Stimulated activated CD8-positive, alpha-beta memory T cell treated with anti-CD3 and anti-CD28 coated beads, Interleukin-4, amount 100 ng/mL, for 24 hours (primary cell): ENCODE results near the gene FRY.
"Not testable (repeated sequence)": the region's sequence is repeated elsewhere in the genome, so short reads cannot be mapped to it uniquely, and the experiment has no call there.

Experiments used
- DNase-seq: peaks from one replicate; pipeline ENCODE4 v3.0.0-alpha.2; 2020; ENCODE audit warnings: low read depth

Gene FRY

DNA sequence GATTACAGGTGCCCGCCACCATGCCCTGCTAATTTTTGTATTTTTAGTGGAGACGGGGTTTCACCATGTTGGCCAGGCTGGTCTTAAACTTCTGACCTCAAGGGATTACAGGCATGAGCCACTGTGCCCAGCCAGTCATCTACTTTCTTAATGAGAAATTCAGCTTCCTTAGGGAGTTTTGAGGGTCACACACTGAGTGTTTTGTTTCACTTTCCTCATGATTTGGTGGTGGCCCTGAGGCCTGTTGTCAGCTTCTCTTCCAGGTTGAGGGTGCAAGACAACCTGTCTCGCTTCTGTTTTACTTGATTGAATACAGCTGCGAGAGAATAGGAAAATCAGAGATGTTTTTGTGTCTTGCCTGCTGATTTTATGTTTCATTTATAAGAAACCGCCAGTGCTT is 9.9 kb downstream of the FRY start:
- DNase-seq = no peak

DNA sequence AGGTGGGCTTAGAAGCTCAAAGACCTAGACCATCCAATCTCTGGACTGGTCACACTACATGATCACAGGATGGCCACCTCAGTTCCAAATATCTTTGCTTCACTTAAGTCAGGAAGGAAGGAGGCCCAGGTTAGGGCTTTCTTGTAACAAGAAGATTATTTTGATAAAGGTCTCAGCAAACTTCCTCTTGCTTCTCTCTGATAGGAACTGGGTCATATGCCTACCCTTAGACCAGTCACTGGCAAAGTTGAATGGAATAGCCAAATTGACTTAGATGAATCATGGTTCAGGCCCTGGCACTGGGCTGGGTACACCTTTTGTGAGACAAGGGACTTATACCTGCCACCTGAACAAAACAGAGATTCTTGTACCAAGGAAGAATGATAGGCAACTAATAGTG is 11.0 kb downstream of the FRY start:
- DNase-seq = no peak

DNA sequence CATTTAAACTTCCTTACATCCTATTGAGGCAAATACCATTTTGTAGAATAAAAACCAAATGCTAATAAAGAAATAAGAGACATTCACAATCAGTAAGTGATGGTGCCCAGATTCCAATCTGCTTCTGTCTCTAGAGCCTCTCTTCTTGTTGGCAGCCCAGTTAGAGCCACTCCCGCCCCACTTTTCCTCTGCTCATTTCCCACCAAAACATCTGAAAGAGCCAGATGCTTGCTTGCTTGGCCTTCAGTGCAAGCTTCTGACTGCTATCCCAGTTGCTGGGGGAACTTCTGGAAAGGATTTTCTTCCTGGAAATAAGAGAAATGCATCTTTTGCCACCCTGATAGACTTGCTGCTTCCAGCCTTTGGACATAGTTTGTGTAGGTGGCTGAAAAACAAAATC is 12.9 kb downstream of the FRY start:
- no peak for DNase-seq

DNA sequence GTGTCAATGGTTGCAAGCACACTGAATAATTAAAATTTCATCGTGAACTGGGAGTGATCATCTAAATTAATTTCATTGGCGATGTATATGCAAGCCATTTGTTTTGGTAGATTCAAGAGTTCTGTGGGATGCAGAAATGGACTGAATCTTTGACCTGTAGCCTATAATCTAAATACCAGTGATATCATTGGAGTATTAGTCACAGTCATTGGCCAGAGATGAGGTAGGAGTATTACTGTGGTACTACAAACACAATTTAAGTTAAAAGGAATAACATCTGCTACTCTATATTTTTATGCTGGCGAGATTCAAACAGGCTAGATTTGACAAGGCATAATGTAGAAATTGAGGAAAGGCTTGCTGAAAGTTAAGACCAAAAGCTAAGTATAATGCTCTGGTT is 14.0 kb downstream of the FRY start:
- no peak for DNase-seq

DNA sequence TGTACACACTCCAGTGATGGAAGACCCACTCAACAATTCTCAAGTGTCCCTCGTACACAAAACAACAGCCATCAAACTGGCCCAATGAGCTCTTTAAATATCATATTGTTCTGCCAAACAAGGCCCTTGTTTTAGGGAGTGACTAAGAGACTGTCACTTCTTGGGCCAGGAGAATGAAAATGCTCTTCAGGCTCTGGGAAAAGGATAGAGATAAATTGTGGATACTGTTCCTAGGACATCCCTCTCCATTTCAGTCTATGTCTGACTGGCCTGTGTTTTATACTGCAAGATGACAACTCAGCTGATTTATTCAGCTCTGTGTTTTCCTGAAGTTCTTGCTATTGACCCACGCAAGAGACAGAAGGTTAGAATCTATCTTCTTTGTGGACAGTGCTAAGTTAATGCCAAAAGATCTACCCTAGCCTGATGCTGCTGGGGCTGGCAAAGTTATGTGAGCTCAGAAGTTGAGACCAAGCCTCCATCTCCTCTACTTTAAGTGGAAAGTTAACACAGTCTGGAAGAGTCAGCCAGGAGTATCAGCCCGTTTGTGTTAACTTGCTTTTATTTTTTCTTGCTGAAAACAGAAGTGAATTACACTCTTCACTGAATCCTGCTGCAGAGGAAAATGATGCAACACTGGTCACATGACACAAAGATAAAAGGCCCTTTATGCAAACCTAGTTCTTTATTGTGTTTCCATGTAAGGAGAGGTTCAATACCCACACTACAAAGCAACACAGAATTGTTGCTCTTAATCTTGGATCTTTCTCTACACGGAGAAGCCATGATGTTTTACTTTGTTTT is 14.6 kb downstream of the FRY start:
- no peak for DNase-seq

DNA sequence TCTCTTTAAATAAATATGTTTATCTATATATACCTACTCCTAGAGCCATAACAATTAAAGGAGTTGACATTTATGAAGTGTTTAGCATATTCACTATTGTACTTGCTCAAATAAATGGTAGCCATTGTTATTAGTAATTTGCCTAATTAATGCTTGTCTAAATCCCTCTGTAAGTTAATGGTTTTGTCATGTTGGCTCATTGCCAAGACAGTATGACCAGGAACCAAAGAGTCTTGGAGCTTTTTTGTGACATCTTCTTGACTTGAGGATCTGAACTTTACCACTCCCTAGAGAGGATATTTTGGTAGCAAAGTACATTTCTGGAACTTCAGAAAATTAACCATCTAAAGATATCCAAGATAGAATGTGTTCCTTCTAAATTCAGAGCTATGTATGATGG is 15.5 kb downstream of the FRY start:
- DNase-seq = no peak

DNA sequence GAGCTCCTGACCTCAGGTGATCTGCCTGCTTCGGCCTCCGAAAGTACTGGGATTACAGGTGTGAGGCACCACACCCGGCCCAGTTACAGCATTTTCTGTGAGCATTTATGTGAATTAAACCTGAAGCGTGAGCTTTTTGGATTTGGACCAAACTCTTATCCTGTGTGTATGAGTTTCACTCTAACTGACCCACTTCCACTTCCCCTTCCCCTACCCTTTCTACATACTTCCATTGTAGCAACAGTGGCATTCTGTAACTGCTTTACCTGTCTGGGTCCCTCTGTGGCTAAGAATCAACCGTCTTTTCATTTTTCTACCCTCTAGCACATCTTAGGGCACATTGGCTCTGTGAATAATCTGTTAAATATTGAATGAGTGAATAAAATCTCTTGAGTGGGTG is 16.2 kb downstream of the FRY start:
- no peak for DNase-seq

DNA sequence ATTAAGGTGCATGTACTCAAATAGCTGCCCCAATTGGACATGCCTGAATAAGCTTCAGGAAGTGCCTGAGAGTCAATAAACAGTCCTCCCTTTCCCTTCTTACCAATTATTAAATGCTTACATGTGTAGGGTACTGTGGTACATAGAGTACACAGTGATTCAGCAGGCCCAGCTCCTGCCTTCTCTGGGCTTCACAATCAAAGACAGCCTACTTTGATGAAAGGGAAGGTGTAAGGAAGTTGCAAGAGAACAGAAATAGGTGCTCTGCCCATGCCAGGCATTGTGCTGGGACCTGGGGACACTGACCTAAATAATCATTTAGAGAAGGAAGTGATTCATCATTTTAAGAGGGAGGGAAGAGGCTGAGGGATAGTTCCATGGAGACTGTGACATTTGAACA is 17.2 kb downstream of the FRY start:
- no peak for DNase-seq

DNA sequence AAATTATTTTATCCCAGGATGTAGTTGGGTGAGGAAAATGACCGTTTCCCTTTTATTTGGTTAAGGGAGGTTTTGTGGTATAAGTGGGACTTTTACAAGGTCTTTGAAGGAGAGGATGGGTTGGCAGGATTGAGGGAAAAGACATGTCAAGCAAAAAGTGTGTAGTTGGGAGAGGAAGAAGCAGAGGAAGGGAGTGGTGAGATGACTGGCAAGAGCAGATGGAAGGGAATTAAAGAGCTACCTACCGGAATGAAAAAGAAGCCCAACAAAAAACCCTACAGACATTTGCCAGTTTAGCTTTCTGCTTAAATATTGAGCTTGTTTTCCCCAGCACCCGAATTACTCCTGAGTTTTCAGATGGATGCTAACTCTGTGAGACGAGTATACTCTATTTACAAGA is 19.6 kb downstream of the FRY start:
- no peak for DNase-seq

DNA sequence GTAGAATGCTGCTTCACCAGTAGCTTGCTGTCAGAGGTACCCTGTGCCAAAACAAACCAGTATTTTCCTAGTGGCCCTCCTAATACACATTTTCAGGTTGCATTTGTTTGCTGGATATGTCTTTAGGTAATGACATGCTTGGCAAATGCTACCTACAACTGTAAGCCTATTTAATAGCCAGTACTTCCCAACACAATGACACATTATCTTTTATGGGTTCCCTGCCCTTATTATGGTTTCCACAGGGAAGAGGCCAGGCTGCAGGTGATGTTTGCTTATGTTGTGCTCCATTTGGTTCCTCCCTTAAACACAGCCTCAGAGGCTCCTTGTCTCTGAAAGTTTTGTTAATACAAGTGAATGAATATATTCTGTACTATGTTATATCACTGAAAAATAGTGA is 24.7 kb downstream of the FRY start:
- DNase-seq = no peak

DNA sequence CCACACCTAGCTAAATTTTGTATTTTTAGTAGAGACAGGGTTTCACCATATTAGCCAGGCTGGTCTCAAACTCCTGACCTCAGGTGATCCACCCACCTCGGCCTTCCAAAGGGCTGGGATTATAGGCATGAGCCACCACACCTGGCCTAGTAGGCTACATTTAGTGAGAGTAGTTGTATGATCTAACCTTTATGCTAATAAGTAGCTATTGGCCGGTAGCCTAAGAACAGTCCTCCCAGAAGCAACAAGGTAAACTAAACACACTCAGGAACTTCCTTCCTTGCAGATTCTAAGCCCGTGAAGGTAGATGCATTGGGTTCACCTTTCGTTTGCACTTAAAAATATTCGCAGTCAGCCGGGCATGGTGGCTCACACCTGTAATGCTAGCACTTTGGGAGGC is 25.8 kb downstream of the FRY start:
- DNase-seq = not testable (repeated sequence)

DNA sequence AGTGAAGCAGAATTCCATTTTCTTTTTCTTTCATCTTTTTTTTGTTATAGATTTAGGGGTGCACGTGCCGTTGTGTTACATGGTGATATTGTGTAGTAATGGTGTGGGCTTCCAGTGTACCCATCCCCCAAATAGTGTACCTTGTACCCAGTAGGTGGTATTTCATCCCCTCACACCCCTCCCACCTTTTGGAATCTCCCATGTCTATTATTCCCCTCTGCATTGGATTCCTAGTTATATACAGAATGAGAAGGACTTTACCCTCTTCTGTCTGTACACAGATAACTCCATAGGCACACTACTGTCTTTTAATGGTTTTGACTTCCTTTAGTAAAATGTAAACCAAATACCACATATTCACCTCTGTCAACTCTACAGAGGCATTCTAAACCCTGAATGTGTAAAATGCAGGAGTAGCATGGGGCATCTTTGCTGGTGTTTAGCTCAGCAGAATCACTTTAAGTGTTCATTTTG is 28.0 kb downstream of the FRY start:
- DNase-seq = no peak

DNA sequence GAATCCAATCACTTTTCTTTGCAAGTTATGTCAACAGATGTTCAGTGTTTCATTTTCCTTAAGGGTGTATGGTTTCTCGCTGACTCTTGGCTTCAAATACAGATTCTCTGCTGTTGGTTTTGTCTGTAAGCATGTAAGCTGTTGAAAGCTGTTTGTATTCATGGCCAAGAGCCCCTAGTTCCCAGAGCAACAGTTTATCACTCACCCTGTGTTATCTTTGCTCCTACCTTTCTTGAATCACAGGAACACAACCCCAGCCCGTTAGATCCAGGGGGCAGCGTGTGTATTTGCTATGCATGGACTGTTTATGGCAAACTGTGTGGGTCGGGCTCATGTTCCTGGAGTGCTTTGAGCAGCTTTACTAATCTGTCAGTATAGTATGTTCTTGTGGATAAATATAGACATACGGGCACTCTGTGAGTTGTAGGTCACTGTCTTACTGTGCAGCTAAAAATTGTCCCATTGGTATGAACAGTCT is 28.9 kb downstream of the FRY start:
- DNase-seq = no peak

DNA sequence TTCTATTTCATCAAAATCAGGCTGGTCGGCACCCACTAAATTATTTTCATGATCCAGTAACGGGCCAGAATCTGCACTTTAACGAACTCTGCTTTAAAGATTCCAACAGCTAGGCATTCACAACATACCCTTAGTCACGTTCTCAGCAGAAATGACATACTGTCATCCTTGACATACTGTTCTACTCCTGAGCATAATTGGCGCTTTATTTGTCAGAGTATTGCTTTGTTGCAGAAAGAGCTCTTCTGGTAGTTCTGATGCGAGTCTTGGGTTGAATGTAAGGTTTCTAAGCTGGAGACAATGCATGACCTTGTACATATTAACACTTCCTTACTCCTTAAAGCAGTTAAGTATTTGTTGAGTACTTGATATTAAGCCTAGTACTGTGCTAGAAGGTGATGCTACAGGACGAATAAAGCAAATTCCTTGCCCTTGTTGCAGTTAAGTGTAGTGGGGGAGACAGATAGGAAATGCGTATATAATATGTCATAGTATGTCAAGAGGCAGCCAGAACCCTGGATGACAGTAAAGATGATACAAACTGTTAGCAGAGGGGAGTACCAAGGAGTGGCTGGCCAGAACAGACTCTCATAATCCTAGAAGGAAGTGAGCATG is 32.2 kb downstream of the FRY start:
- no peak for DNase-seq

DNA sequence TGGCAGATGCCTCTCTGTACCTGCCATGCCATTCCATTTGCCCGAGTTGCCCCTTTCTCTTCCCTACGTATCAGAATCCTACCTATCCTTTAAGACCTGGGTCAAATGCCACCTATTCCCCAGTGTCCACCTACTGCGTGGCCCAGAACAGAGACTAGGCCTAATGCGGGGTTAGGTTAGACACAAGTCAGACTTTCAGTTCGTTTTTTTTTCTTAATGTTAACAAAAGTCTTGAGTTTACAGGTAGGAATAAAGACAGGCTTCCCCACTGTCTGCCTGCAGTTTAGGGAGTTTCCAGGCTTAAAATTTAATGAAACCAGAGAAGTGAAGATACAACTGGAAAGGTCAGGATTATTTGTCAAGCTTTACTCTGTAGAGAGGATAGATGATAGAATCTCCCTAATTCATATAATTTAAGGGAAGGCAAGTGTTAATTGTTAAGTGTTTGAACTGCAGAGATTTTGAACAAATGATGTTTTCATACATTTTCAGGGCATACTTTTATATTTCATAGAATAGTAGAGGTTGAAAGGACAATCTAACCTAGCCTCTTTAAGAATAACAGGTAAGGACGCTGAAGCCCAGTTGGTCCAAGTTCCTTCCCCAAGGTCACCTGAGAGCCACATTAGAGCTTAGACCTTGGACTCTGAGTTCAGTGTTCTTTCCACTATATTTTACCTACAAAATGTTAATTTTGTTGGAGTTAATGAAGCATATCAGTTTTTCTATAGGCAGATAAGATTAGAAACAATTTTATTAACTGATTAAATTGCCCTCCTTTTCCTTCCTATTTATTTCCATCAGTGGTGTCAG is 35.8 kb downstream of the FRY start:
- no peak for DNase-seq

DNA sequence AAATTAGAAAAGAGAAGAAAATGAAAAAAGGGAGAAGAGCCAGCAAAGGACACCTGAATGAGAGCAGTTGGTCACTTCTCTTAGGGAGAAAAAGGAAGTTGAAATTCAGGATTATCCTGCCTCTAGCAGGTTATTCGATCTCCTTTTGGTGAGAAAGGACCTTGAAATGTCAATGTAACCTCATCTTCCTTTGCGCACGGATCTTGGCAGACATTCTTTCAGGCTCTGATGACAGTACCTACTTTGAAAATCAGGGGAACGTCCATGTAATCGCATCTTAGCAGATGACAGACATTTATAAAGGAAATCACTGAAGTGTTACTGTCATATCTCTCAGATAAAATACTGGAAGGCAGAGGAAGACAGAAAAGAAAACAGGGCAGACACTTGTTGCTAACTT is 36.7 kb downstream of the FRY start:
- no peak for DNase-seq

DNA sequence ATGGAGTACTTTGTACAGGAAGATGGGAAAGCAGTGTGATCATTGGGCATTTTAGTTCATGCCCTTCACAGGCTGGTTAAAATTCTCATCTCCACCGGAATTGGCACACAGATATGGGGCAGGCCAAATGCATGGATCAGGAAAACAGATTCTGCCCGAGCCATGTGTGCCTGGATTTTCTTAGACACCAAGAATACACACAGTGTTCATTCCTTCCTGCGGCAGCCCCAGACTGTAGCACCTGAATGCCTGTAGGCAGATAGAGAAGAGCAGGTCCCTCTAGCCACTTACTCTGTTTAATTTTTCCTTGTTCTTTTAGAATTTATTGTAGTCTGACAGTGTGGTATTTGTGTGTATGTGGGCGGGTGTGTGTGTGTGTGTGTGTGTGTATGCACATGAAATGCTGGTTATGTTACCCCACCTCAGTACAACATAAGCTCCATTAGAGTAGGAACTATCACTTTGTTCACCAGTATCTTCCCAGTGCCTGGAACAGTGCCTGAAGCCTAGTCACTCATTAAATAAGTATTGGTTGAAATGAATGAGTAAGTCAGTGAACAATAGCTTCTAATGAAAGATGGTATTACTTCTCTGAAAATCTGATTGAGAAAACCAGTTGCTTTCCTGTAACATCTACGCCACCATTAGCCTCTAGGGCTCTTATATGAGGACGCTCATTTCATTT is 41.7 kb downstream of the FRY start:
- no peak for DNase-seq

DNA sequence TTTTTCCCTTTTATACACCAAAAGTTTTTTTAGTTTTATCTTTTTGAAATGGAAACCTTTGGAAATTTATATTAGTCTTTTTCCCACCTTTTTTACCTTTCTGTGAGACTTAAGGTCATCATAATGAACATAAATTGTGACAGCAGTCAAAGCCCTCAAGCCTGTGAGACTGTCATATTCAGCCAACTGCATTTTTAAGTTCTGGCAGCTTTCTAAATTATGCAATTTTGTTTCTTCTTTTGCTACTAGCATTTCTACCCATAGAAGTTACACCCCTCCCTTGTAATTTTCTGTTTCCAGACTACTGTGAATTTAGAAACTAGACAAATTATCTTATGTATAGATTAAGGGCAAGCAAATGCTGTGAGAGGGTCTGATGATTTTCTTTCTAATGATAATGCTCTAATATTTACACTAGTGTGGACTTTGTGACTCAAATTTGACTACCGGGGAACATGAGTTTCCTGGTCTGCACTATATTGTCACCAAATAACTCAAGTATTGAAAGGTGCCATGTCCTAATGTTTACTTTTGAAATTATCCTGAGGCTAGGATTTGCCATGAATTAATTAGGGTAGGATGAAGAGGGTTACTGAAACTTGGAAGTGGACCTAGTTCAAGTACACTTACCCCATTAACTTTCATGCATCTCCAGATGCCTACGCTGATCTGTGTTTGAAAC is 43.7 kb downstream of the FRY start:
- no peak for DNase-seq

DNA sequence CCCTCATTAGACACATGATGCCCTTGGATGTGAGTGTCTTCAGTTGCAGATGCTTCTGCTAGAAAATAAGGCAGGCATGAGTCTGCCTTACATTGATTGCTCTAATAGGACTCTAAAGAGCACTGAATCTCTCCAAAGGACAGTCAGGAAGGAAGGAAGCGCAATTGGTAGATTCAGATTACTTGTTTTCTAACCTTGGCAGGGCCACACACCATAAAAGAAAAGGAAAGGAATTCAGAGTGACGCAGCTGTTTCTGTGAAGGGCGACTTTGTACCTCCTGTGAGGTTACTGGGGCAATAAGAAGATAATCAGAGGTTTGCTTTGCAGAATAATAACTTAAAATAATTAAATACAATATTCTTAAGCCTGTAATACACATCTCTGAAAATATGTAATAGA is 48.0 kb downstream of the FRY start:
- DNase-seq = no peak

DNA sequence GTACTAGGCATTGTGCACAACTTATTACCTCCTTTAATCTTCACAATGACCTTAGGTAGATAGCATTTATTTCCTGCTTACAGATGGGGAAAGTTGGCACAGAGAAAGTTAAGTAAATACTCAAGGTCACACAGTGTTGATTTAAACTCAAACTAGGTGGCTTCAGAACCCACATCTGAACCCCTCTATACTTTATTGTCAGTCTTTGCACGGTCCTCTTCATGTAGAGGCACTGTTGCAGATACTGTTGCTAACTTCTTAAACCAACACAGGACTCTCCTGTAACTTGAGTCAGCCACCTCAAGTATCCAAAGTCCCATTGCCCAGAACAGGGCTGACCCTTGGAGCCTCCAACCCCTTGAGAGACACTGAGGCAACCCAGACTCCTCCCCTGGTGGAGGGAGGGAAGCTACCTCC is 48.8 kb downstream of the FRY start:
- DNase-seq = no peak

DNA sequence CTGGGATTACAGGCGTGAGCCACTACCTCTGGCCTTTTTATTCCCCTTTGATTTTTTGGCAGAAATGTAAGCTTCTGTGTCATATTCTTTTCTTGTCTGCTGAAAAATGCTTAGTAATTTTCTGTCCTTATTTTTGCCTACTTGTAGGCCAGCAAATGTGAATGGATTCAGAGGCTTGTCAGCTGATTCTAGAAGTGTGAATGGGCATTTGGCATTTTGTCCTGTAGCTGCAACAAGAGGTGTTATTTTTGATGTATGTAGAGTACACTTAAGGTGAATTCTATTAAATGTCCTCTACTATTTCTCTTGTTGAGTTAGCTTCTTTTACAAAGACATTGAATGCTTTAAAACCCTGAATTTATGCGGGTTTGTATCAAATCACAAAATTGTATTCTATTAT is 50.0 kb downstream of the FRY start:
- no peak for DNase-seq

DNA sequence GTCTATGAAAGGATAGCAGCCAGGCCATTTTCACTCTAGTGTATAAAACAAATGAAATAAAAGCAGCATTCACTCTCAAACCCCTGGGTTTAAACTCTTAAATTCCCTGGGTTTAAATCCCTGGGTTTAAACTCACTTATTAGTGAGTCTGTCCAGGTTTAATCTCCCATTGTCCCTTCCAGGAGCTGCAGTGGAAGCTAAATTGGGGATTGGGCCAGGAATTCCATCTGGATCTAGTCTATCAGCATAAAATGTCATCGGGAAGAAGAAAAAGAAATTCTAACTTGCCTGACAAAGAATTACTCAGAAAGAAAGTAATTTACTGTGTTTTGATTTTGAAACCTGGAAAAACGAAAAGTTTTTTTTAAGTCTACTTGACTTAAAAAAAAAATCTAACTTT is 54.8 kb downstream of the FRY start:
- DNase-seq = no peak
